ENCODE results near the gene TMEM50B. TPM values are rescaled to one million over a fixed set of nuclear protein-coding genes. Genes with fewer than 3 reads are reported as not detected.

TMEM50B gene
- total and polyA plus RNA-seq, 2 of the 8 experiments (the other 6 are each of a cell fraction or from before 2014, with no cell fraction given), result 16.8 to 20.5 TPM

GRCh38 chr21:33414068-33414467, 65.7 kb downstream of the TMEM50B start:
- WGBS, 2 experiments (ENCODE audit: extremely low coverage in 1 of 2, insufficient coverage in 1 of 2, insufficient read length in 1 of 2, insufficient replicate concordance in 2 of 2, low coverage in 1 of 2, low lambda C conversion rate in 2 of 2, missing lambda C conversion rate in 1 of 2), result 85% methylated on average over 14 of the region's 14 CpGs; no CpG with 5 or more reads in 1 of the 2 experiments
- no peak overlapping the region for H3K4me2 ChIP-seq (ENCODE audit: insufficient read depth in 1 of 2, low read depth in 2 of 2, low read length in 2 of 2)
- H3K27me3 ChIP-seq (replicated peaks in 1 of 4; ENCODE audit: control insufficient read depth in 3 of 4, extremely low read depth in 1 of 4, insufficient read depth in 3 of 4, low read length in 3 of 4), result no peaks in the 10 kb centered on the region
- H2AFZ ChIP-seq (ENCODE audit: low read length), result no peak overlapping the region
- H3K4me1 ChIP-seq (replicated peaks in 1 of 4; ENCODE audit: control insufficient read depth in 3 of 4, insufficient read depth in 4 of 4, low read length in 3 of 4), result peaks cover 4 to 13% (median 7%) of the 10 kb centered on the region in 4 experiments; a peak in 6 of 7 replicates
- DNase-seq (ENCODE audit: low read depth in 1 of 2, low spot score in 2 of 2), result no peak
- H2BK120ac ChIP-seq (replicated peaks; ENCODE audit: low read depth, low read length), result no peak overlapping the region
- H2BK12ac ChIP-seq (ENCODE audit: low read depth, low read length), result no peak overlapping the region
- H3K79me2 ChIP-seq (ENCODE audit: control insufficient read depth in 1 of 2, insufficient read depth in 2 of 2, low read length in 2 of 2), result peaks cover 3 to 60% of the 10 kb centered on the region in 2 experiments
- H4K8ac ChIP-seq (ENCODE audit: extremely low read depth, insufficient read depth, low read length), result no peak overlapping the region
- H3K18ac ChIP-seq (ENCODE audit: extremely low read depth, low read length), result no peak overlapping the region
- H3K4ac ChIP-seq (replicated peaks; ENCODE audit: insufficient read length, low read depth, low read length), result no peak overlapping the region
- ChIA-PET CTCF (ENCODE audit: partially characterized antibody) (interaction anchor here (0.6 to 2.1 kb wide), 2 partner anchors 30 to 53 kb away, joined by 3 to 11 read pairs; no protein-coding TSS in a partner anchor), POLR2A (ENCODE audit: partially characterized antibody) (interaction anchor here (0.6 to 2.1 kb wide), 4 partner anchors 8 to 196 kb away, joined by 3 to 6 read pairs (median 3); no protein-coding TSS in a partner anchor)
- H3K9me3 ChIP-seq (ENCODE audit: insufficient read depth in 2 of 2, low read depth in 1 of 2, low read length in 1 of 2), result no peaks in the 10 kb centered on the region
- no peak overlapping the region for H2BK5ac ChIP-seq (ENCODE audit: low read depth, low read length)
- H3K27ac ChIP-seq (ENCODE audit: low read depth, low read length), result no peak overlapping the region
- no peak overlapping the region for H2AK5ac ChIP-seq (ENCODE audit: low read depth, low read length)
- peaks cover 12% of the 10 kb centered on the region for H3K79me1 ChIP-seq (ENCODE audit: low read depth, low read length)
- no peak overlapping the region for H3K56ac ChIP-seq (replicated peaks; ENCODE audit: insufficient read length, low read depth, low read length)
- no peak overlapping the region for H2BK15ac ChIP-seq (ENCODE audit: low read length)
- H3K9ac ChIP-seq (replicated peaks in 1 of 4; ENCODE audit: extremely low read depth in 1 of 4, low read depth in 3 of 4, low read length in 3 of 4), result 0 out of 7 replicates have a peak overlapping the region, but pooled peaks of 1 of the 4 experiments have one; percentile 21
- H3K14ac ChIP-seq (ENCODE audit: insufficient read length), result no peak overlapping the region
- H3K4me3 ChIP-seq (ENCODE audit: extremely low read depth in 1 of 4, insufficient read depth in 2 of 4, low read depth in 3 of 4, low read length in 4 of 4), result no peak overlapping the region
- no peak overlapping the region for H2BK20ac ChIP-seq (ENCODE audit: low read length)
- H4K20me1 ChIP-seq (replicated peaks in 1 of 2; ENCODE audit: control insufficient read depth in 1 of 2, insufficient read depth in 2 of 2, low read length in 2 of 2), result peaks cover 5 to 7% of the 10 kb centered on the region in 2 experiments
- no peak overlapping the region for H4K91ac ChIP-seq (replicated peaks; ENCODE audit: insufficient read length, low read length)
- H3K23me2 ChIP-seq (ENCODE audit: low read depth, low read length), result no peaks in the 10 kb centered on the region
- H3K36me3 ChIP-seq (ENCODE audit: control insufficient read depth in 2 of 4, insufficient read depth in 4 of 4, low read length in 3 of 4), result peaks cover 3 to 15% (median 10%) of the 10 kb centered on the region in 4 experiments; a peak in 5 of 8 replicates
- no peak overlapping the region for H3K23ac ChIP-seq (ENCODE audit: insufficient read length)
- FAIRE-seq, result no peak
- no peak overlapping the region for H4K5ac ChIP-seq (ENCODE audit: insufficient read length, low read depth, low read length)
- TF ChIP-seq GABPA (IDR thresholded peaks at IDR 0.05; ENCODE audit: borderline replicate concordance, insufficient read depth, low read length) (no peak), POU5F1 (IDR thresholded peaks at IDR 0.05; ENCODE audit: low read depth, low read length) (no peak), GTF2F1 (IDR thresholded peaks at IDR 0.05; ENCODE audit: borderline replicate concordance, low read depth, low read length) (no peak), TAF7 (optimal IDR thresholded peaks at IDR 0.05; ENCODE audit: borderline replicate concordance, low read depth, low read length) (no peak), CTBP2 (IDR thresholded peaks at IDR 0.05; ENCODE audit: borderline replicate concordance, insufficient read depth, insufficient read length, low read length) (no peak), JUN (IDR thresholded peaks at IDR 0.05; ENCODE audit: low read depth, low read length) (no peak), JUND (IDR thresholded peaks at IDR 0.05; ENCODE audit: low read length) (no peak), ZNF274 (IDR thresholded peaks at IDR 0.05; ENCODE audit: borderline replicate concordance, extremely low read depth, low read length) (no peak), RAD21 (IDR thresholded peaks at IDR 0.05 in 1 of 2, conservative IDR thresholded peaks at IDR 0.05 in 1 of 2; ENCODE audit: low read depth in 2 of 2, low read length in 2 of 2) (no peak), CHD1 (IDR thresholded peaks at IDR 0.05; ENCODE audit: low read depth, low read length) (no peak), CHD2 (IDR thresholded peaks at IDR 0.05; ENCODE audit: low read length) (no peak), NRF1 (IDR thresholded peaks at IDR 0.05; ENCODE audit: low read depth, low read length) (no peak), SP1 (IDR thresholded peaks at IDR 0.05; ENCODE audit: low read depth, low read length) (no peak), TEAD4 (IDR thresholded peaks at IDR 0.05; ENCODE audit: low read depth, low read length) (no peak)
